Measurements from ENCODE around the gene SERPINC1. TPM values are rescaled to one million over a fixed set of nuclear protein-coding genes. Genes with fewer than 3 reads are reported as not detected.

The SERPINC1 gene
- total and polyA plus RNA-seq, 2 of the 8 experiments (the other 6 are each of a cell fraction or from before 2014, with no cell fraction given), result 0.08 TPM; not detected in 1

DNA sequence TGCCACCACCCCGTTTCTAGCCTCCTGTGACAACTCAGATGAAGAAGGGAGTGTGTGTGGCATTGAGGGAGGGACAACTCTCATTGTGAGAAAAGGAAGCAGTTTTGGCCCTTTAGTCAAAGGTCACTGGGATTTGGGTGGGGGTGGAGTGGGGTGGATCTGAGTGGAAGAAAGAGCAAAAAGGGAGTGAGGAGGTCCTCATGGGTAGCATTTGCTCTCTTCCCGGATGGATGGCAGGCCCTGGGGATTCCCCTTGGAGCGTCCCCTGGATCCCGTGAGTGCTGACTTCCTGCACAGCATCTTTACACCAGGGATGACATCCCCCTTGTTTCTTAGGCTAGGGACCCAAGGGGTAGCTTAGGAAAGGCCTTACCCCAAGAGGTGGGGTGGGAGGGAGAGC lies 460 bp downstream of the SERPINC1 start (continued):
- TF ChIP-seq, protein P1, sequence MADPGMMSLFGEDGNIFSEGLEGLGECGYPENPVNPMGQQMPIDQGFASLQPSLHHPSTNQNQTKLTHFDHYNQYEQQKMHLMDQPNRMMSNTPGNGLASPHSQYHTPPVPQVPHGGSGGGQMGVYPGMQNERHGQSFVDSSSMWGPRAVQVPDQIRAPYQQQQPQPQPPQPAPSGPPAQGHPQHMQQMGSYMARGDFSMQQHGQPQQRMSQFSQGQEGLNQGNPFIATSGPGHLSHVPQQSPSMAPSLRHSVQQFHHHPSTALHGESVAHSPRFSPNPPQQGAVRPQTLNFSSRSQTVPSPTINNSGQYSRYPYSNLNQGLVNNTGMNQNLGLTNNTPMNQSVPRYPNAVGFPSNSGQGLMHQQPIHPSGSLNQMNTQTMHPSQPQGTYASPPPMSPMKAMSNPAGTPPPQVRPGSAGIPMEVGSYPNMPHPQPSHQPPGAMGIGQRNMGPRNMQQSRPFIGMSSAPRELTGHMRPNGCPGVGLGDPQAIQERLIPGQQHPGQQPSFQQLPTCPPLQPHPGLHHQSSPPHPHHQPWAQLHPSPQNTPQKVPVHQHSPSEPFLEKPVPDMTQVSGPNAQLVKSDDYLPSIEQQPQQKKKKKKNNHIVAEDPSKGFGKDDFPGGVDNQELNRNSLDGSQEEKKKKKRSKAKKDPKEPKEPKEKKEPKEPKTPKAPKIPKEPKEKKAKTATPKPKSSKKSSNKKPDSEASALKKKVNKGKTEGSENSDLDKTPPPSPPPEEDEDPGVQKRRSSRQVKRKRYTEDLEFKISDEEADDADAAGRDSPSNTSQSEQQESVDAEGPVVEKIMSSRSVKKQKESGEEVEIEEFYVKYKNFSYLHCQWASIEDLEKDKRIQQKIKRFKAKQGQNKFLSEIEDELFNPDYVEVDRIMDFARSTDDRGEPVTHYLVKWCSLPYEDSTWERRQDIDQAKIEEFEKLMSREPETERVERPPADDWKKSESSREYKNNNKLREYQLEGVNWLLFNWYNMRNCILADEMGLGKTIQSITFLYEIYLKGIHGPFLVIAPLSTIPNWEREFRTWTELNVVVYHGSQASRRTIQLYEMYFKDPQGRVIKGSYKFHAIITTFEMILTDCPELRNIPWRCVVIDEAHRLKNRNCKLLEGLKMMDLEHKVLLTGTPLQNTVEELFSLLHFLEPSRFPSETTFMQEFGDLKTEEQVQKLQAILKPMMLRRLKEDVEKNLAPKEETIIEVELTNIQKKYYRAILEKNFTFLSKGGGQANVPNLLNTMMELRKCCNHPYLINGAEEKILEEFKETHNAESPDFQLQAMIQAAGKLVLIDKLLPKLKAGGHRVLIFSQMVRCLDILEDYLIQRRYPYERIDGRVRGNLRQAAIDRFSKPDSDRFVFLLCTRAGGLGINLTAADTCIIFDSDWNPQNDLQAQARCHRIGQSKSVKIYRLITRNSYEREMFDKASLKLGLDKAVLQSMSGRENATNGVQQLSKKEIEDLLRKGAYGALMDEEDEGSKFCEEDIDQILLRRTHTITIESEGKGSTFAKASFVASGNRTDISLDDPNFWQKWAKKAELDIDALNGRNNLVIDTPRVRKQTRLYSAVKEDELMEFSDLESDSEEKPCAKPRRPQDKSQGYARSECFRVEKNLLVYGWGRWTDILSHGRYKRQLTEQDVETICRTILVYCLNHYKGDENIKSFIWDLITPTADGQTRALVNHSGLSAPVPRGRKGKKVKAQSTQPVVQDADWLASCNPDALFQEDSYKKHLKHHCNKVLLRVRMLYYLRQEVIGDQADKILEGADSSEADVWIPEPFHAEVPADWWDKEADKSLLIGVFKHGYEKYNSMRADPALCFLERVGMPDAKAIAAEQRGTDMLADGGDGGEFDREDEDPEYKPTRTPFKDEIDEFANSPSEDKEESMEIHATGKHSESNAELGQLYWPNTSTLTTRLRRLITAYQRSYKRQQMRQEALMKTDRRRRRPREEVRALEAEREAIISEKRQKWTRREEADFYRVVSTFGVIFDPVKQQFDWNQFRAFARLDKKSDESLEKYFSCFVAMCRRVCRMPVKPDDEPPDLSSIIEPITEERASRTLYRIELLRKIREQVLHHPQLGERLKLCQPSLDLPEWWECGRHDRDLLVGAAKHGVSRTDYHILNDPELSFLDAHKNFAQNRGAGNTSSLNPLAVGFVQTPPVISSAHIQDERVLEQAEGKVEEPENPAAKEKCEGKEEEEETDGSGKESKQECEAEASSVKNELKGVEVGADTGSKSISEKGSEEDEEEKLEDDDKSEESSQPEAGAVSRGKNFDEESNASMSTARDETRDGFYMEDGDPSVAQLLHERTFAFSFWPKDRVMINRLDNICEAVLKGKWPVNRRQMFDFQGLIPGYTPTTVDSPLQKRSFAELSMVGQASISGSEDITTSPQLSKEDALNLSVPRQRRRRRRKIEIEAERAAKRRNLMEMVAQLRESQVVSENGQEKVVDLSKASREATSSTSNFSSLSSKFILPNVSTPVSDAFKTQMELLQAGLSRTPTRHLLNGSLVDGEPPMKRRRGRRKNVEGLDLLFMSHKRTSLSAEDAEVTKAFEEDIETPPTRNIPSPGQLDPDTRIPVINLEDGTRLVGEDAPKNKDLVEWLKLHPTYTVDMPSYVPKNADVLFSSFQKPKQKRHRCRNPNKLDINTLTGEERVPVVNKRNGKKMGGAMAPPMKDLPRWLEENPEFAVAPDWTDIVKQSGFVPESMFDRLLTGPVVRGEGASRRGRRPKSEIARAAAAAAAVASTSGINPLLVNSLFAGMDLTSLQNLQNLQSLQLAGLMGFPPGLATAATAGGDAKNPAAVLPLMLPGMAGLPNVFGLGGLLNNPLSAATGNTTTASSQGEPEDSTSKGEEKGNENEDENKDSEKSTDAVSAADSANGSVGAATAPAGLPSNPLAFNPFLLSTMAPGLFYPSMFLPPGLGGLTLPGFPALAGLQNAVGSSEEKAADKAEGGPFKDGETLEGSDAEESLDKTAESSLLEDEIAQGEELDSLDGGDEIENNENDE (IDR thresholded peaks at IDR 0.05; ENCODE audit: insufficient replicate concordance, low read length), result no peak
- no peak for TF ChIP-seq SP4 (IDR thresholded peaks at IDR 0.05; ENCODE audit: low read length)
- TF ChIP-seq BRCA1 (IDR thresholded peaks at IDR 0.05; ENCODE audit: low read depth, low read length), result no peak
- no peak for TF ChIP-seq GTF2F1 (IDR thresholded peaks at IDR 0.05; ENCODE audit: borderline replicate concordance, low read depth, low read length)

Measured in H1 (cell line).